Neural progenitor cell (in vitro differentiated cells): ENCODE data around the gene PACSIN2.

Experiments
- CTCF ChIP-seq: fragments of 200-600 bp; sonication (generic); IDR thresholded peaks from 2 replicates; pipeline ENCODE4 v1.5.1; 2017; ENCODE audit warnings: antibody characterized with exemption, mild to moderate bottlenecking
- EZH2phosphoT487 ChIP-seq: fragments of 200-600 bp; sonication (generic); IDR thresholded peaks from 2 replicates; pipeline ENCODE4 v1.6.1; 2017; ENCODE audit warnings: antibody characterized with exemption

- TF ChIP-seq CTCF (no peak), EZH2phosphoT487 (no peak)
These were observed 131.8 kb downstream of the PACSIN2 start for GRCh38 chr22:42883121-42883520.
